Measurements from ENCODE around the gene TPRN. TPM values are rescaled to one million over a fixed set of nuclear protein-coding genes. Genes with fewer than 3 reads are reported as not detected.

TPRN gene
- total and polyA plus RNA-seq, 2 experiments from 2014 or later = 6.4 to 29.2 TPM

Small RNAs within 50 kb of the gene (microRNA-seq; reads per million reads assigned to microRNA genes)
- not detected for gene MIR3621

Small RNAs within 50 kb of the gene (small RNA-seq; reads per million reads assigned to genes)
- gene MIR3621 (ENCODE audit: low replicate concordance) = not detected

Other genes with a start within 250 kb of the TPRN start
Only the 30 nearest of the 32 such genes appear.
- gene PTGDS, start 223.2 kb downstream of the TPRN start, total RNA-seq (2014; rRNA removed; shearing (Covaris generic)) = 1.9 TPM in 1 of 2 replicates, not detected in the other
- 3.1 and 5.9 TPM in 2 replicates for gene PTGDS, start 223.2 kb downstream of the TPRN start, polyA plus RNA-seq (2016; fragmentation: Nextera tagmentation; extraction: Ambion mirVana)
- not detected in 2 replicates for gene LCNL1, start 217.7 kb downstream of the TPRN start, total RNA-seq (2014; rRNA removed; shearing (Covaris generic))
- 0.11 and 0.14 TPM in 2 replicates for gene LCNL1, start 217.7 kb downstream of the TPRN start, polyA plus RNA-seq (2016; fragmentation: Nextera tagmentation; extraction: Ambion mirVana)
- 33.9 and 71.5 TPM in 2 replicates for gene PAXX, start 208.3 kb downstream of the TPRN start, total RNA-seq (2014; rRNA removed; shearing (Covaris generic))
- 86.0 and 88.3 TPM in 2 replicates for gene PAXX, start 208.3 kb downstream of the TPRN start, polyA plus RNA-seq (2016; fragmentation: Nextera tagmentation; extraction: Ambion mirVana)
- gene CLIC3, start 204.2 kb downstream of the TPRN start, total RNA-seq (2014; rRNA removed; shearing (Covaris generic)) = 0.56 TPM in 1 of 2 replicates, not detected in the other
- gene CLIC3, start 204.2 kb downstream of the TPRN start, polyA plus RNA-seq (2016; fragmentation: Nextera tagmentation; extraction: Ambion mirVana) = 0.53 and 0.57 TPM in 2 replicates
- 14.2 and 16.0 TPM in 2 replicates for gene ABCA2, start 172.5 kb downstream of the TPRN start, total RNA-seq (2014; rRNA removed; shearing (Covaris generic))
- gene ABCA2, start 172.5 kb downstream of the TPRN start, polyA plus RNA-seq (2016; fragmentation: Nextera tagmentation; extraction: Ambion mirVana) = 5.6 and 7.0 TPM in 2 replicates
- not detected in 2 replicates for gene FUT7, start 168.7 kb downstream of the TPRN start, total RNA-seq (2014; rRNA removed; shearing (Covaris generic))
- gene FUT7, start 168.7 kb downstream of the TPRN start, polyA plus RNA-seq (2016; fragmentation: Nextera tagmentation; extraction: Ambion mirVana) = not detected in 2 replicates
- 26.2 and 34.3 TPM in 2 replicates for gene NPDC1, start 154.6 kb downstream of the TPRN start, total RNA-seq (2014; rRNA removed; shearing (Covaris generic))
- 35.5 and 36.7 TPM in 2 replicates for gene NPDC1, start 154.6 kb downstream of the TPRN start, polyA plus RNA-seq (2016; fragmentation: Nextera tagmentation; extraction: Ambion mirVana)
- gene ENTPD2, start 146.7 kb downstream of the TPRN start, total RNA-seq (2014; rRNA removed; shearing (Covaris generic)) = 1.1 and 1.9 TPM in 2 replicates
- gene ENTPD2, start 146.7 kb downstream of the TPRN start, polyA plus RNA-seq (2016; fragmentation: Nextera tagmentation; extraction: Ambion mirVana) = 1.8 and 2.9 TPM in 2 replicates
- gene SAPCD2, start 130.2 kb downstream of the TPRN start, total RNA-seq (2014; rRNA removed; shearing (Covaris generic)) = 55.1 and 60.3 TPM in 2 replicates
- 13.4 and 14.5 TPM in 2 replicates for gene SAPCD2, start 130.2 kb downstream of the TPRN start, polyA plus RNA-seq (2016; fragmentation: Nextera tagmentation; extraction: Ambion mirVana)
- gene UAP1L1, start 123.2 kb downstream of the TPRN start, total RNA-seq (2014; rRNA removed; shearing (Covaris generic)) = 5.5 and 8.1 TPM in 2 replicates
- 2.5 and 3.4 TPM in 2 replicates for gene UAP1L1, start 123.2 kb downstream of the TPRN start, polyA plus RNA-seq (2016; fragmentation: Nextera tagmentation; extraction: Ambion mirVana)
- gene MAN1B1, start 113.8 kb downstream of the TPRN start, total RNA-seq (2014; rRNA removed; shearing (Covaris generic)) = 35.7 and 39.9 TPM in 2 replicates
- 15.7 and 18.2 TPM in 2 replicates for gene MAN1B1, start 113.8 kb downstream of the TPRN start, polyA plus RNA-seq (2016; fragmentation: Nextera tagmentation; extraction: Ambion mirVana)
- 9.7 and 19.7 TPM in 2 replicates for gene DPP7, start 86.0 kb downstream of the TPRN start, total RNA-seq (2014; rRNA removed; shearing (Covaris generic))
- 25.2 and 26.8 TPM in 2 replicates for gene DPP7, start 86.0 kb downstream of the TPRN start, polyA plus RNA-seq (2016; fragmentation: Nextera tagmentation; extraction: Ambion mirVana)
- 2.1 and 5.5 TPM in 2 replicates for gene GRIN1, start 61.6 kb downstream of the TPRN start, total RNA-seq (2014; rRNA removed; shearing (Covaris generic))
- 2.5 and 2.7 TPM in 2 replicates for gene GRIN1, start 61.6 kb downstream of the TPRN start, polyA plus RNA-seq (2016; fragmentation: Nextera tagmentation; extraction: Ambion mirVana)
- gene LRRC26, start 30.7 kb downstream of the TPRN start, total RNA-seq (2014; rRNA removed; shearing (Covaris generic)) = 0.16 and 0.21 TPM in 2 replicates
- 3.0 and 4.3 TPM in 2 replicates for gene LRRC26, start 30.7 kb downstream of the TPRN start, polyA plus RNA-seq (2016; fragmentation: Nextera tagmentation; extraction: Ambion mirVana)
- gene TMEM210, start 28.7 kb downstream of the TPRN start, total RNA-seq (2014; rRNA removed; shearing (Covaris generic)) = not detected in 2 replicates
- gene TMEM210, start 28.7 kb downstream of the TPRN start, polyA plus RNA-seq (2016; fragmentation: Nextera tagmentation; extraction: Ambion mirVana) = not detected in 2 replicates
- gene ANAPC2, start 12.2 kb downstream of the TPRN start, total RNA-seq (2014; rRNA removed; shearing (Covaris generic)) = 41.5 and 42.9 TPM in 2 replicates
- 16.4 and 19.2 TPM in 2 replicates for gene ANAPC2, start 12.2 kb downstream of the TPRN start, polyA plus RNA-seq (2016; fragmentation: Nextera tagmentation; extraction: Ambion mirVana)
- 91.5 and 132 TPM in 2 replicates for gene SSNA1, start 12.1 kb downstream of the TPRN start, total RNA-seq (2014; rRNA removed; shearing (Covaris generic))
- 154 TPM in 2 replicates for gene SSNA1, start 12.1 kb downstream of the TPRN start, polyA plus RNA-seq (2016; fragmentation: Nextera tagmentation; extraction: Ambion mirVana)
- 43.2 and 53.4 TPM in 2 replicates for gene TMEM203, start 4.9 kb upstream of the TPRN start, total RNA-seq (2014; rRNA removed; shearing (Covaris generic))
- gene TMEM203, start 4.9 kb upstream of the TPRN start, polyA plus RNA-seq (2016; fragmentation: Nextera tagmentation; extraction: Ambion mirVana) = 32.7 and 37.4 TPM in 2 replicates
- 25.4 and 38.1 TPM in 2 replicates for gene NDOR1, start 5.0 kb upstream of the TPRN start, total RNA-seq (2014; rRNA removed; shearing (Covaris generic))
- 19.4 and 19.7 TPM in 2 replicates for gene NDOR1, start 5.0 kb upstream of the TPRN start, polyA plus RNA-seq (2016; fragmentation: Nextera tagmentation; extraction: Ambion mirVana)
- gene RNF208, start 21.5 kb upstream of the TPRN start, total RNA-seq (2014; rRNA removed; shearing (Covaris generic)) = 1.4 and 1.9 TPM in 2 replicates
- 5.6 and 7.4 TPM in 2 replicates for gene RNF208, start 21.5 kb upstream of the TPRN start, polyA plus RNA-seq (2016; fragmentation: Nextera tagmentation; extraction: Ambion mirVana)
- 1.4 and 2.0 TPM in 2 replicates for gene CYSRT1, start 24.4 kb upstream of the TPRN start, total RNA-seq (2014; rRNA removed; shearing (Covaris generic))
- 2.0 and 3.2 TPM in 2 replicates for gene CYSRT1, start 24.4 kb upstream of the TPRN start, polyA plus RNA-seq (2016; fragmentation: Nextera tagmentation; extraction: Ambion mirVana)
- 0.63 TPM in 1 of 2 replicates, not detected in the other for gene RNF224, start 26.8 kb upstream of the TPRN start, total RNA-seq (2014; rRNA removed; shearing (Covaris generic))
- gene RNF224, start 26.8 kb upstream of the TPRN start, polyA plus RNA-seq (2016; fragmentation: Nextera tagmentation; extraction: Ambion mirVana) = not detected in 2 replicates
- gene SLC34A3, start 30.2 kb upstream of the TPRN start, total RNA-seq (2014; rRNA removed; shearing (Covaris generic)) = not detected in 2 replicates
- gene SLC34A3, start 30.2 kb upstream of the TPRN start, polyA plus RNA-seq (2016; fragmentation: Nextera tagmentation; extraction: Ambion mirVana) = not detected in 2 replicates
- gene TUBB4B, start 40.5 kb upstream of the TPRN start, total RNA-seq (2014; rRNA removed; shearing (Covaris generic)) = 334 and 374 TPM in 2 replicates
- gene TUBB4B, start 40.5 kb upstream of the TPRN start, polyA plus RNA-seq (2016; fragmentation: Nextera tagmentation; extraction: Ambion mirVana) = 389 and 408 TPM in 2 replicates
- gene STPG3, start 50.5 kb upstream of the TPRN start, total RNA-seq (2014; rRNA removed; shearing (Covaris generic)) = not detected in 2 replicates
- gene STPG3, start 50.5 kb upstream of the TPRN start, polyA plus RNA-seq (2016; fragmentation: Nextera tagmentation; extraction: Ambion mirVana) = not detected in 2 replicates
- 79.5 and 97.3 TPM in 2 replicates for gene NELFB, start 54.6 kb upstream of the TPRN start, total RNA-seq (2014; rRNA removed; shearing (Covaris generic))
- 30.0 and 31.2 TPM in 2 replicates for gene NELFB, start 54.6 kb upstream of the TPRN start, polyA plus RNA-seq (2016; fragmentation: Nextera tagmentation; extraction: Ambion mirVana)
- gene TOR4A, start 77.0 kb upstream of the TPRN start, total RNA-seq (2014; rRNA removed; shearing (Covaris generic)) = 14.4 and 19.0 TPM in 2 replicates
- gene TOR4A, start 77.0 kb upstream of the TPRN start, polyA plus RNA-seq (2016; fragmentation: Nextera tagmentation; extraction: Ambion mirVana) = 2.0 and 2.1 TPM in 2 replicates
- 39.0 and 55.1 TPM in 2 replicates for gene NRARP, start 101.5 kb upstream of the TPRN start, total RNA-seq (2014; rRNA removed; shearing (Covaris generic))
- gene NRARP, start 101.5 kb upstream of the TPRN start, polyA plus RNA-seq (2016; fragmentation: Nextera tagmentation; extraction: Ambion mirVana) = 4.0 and 4.8 TPM in 2 replicates
- 3.6 and 4.4 TPM in 2 replicates for gene EXD3, start 222.4 kb upstream of the TPRN start, total RNA-seq (2014; rRNA removed; shearing (Covaris generic))
- gene EXD3, start 222.4 kb upstream of the TPRN start, polyA plus RNA-seq (2016; fragmentation: Nextera tagmentation; extraction: Ambion mirVana) = 9.7 and 9.9 TPM in 2 replicates
- gene NOXA1, start 222.7 kb upstream of the TPRN start, total RNA-seq (2014; rRNA removed; shearing (Covaris generic)) = 0.59 and 0.62 TPM in 2 replicates
- gene NOXA1, start 222.7 kb upstream of the TPRN start, polyA plus RNA-seq (2016; fragmentation: Nextera tagmentation; extraction: Ambion mirVana) = 0.68 and 1.4 TPM in 2 replicates

Measured in GM23338 (cell line).